Hindlimb muscle (tissue), 1 donor: ENCODE results near the gene DGKG. TPM values are rescaled to one million over a fixed set of nuclear protein-coding genes. Genes with fewer than 3 reads are reported as not detected.
A peak's percentile ranks its signal among the peaks of the same experiment; 100 is the strongest.

Experiments used
- DNase-seq: peaks from one replicate; pipeline ENCODE4 v3.0.0-alpha.2; 2013
- polyA plus RNA-seq: library from polyadenylated mRNA; unstranded; fragments of 120-200 nt; gene quantifications from one replicate; pipeline ENCODE4 v1.2.1, GENCODE V29; 2013; ENCODE audit not compliant: insufficient read length

The DGKG gene
- polyA plus RNA-seq, 1 donor: 0.89 TPM

GRCh38 chr3:186208296-186208989 is 153.6 kb downstream of the DGKG start:
- no peak for DNase-seq

GRCh38 chr3:186207515-186207914 is 154.5 kb downstream of the DGKG start:
- DNase-seq: no peak

DNA sequence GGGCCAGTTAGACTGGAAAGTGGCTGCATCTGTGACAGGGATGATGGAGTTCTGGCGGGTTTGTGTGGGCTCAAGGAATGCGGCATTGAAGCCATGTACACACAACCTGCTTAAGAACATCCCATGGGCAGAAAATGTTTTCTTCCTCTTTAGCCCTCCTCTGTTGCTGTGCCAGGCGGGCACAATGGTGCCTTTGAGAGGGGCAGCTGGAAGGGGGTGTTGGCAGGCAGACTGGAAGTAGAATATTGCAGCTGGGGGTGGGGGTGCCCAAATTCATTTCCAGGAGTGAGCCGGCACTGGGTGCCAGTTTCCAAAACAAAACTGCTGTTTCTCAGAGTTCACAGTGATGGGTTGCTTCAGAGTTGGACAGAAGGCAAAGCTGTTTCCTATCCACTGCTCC is 161.3 kb downstream of the DGKG start:
- no peak for DNase-seq

GRCh38 chr3:186198442-186198841 is 163.6 kb downstream of the DGKG start:
- no peak for DNase-seq

DNA sequence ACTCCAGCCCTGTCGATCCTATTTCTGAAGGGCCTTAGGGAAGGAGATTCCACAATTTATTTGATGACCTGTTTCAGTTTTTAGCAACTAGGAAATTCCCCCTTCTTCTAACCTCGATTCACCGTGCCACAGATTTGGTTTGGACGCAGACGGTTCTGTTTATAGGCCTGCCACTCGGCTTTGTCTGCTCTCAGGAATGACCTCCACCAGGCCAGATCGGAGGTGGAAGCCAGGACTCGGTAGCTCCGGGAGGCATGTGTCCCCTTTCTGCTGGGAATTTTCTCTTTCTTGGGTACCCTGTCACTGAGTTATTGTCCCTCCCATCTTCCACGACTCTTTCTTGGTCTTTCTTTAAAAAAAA is 167.6 kb downstream of the DGKG start:
- DNase-seq: no peak

DNA sequence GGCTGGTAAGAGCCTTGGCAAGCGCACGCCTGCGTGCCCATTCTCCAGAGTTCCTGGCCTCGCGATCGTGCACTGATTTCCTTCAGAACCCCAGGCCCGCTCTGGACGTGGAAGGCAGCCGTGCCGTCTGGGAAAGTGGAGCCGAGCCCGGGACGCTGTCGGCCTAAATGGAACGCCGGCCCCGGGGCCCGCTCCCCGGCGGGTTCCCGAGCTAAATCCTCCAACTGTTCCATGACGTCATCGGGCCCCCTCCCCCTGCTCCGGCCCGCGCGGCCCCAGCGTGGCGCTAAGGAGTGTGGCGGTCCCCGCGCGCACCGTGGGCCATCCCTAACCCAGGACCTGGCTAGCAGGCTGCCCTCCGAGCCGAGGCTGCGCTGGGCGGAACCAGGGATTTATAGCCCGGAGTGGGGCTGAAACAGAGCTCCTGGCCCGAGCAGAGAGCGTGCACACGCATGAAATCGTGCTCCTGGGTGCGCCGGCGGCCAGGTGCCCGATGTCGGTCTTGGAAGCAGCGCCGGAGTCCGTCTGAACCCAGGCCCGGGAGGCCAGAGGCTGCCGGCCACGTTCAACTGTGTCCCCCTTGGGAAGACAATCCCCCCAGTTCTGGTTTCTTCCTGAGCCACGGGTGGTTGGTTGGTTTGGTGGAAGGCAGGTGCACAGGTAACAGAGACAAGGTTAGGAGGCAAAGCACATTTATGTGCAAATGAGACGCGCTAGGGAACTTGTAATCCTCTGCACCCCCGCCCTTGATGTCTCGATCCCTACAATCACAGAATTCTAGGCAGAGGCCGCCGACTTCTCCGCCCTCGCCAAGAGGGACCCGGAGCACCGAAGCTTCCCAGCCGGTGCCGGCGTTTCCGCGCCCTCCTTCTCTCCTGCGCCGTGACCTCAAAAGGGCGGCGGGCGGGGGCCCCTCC is 168.2 kb downstream of the DGKG start:
- DNase-seq: peak; percentile 69

DNA sequence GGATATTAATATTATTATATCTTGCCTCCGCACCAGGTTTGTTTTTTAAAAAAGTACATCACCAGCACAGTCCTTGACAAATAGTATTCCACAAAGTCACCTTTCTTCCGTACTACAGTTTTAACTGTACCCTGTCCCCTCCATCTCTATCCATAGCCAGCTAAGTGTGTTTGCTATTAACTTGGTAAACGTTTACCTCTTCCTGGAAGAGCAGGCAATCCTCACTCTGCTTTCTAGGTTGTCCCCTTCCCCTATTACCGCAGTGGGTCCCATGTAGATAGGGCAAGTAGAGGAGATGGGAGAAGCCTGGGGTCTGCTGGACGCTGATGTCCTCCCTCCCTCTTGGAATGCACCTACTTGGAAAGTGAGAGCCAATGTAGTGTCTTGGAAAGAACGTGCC is 169.2 kb downstream of the DGKG start:
- no peak for DNase-seq

DNA sequence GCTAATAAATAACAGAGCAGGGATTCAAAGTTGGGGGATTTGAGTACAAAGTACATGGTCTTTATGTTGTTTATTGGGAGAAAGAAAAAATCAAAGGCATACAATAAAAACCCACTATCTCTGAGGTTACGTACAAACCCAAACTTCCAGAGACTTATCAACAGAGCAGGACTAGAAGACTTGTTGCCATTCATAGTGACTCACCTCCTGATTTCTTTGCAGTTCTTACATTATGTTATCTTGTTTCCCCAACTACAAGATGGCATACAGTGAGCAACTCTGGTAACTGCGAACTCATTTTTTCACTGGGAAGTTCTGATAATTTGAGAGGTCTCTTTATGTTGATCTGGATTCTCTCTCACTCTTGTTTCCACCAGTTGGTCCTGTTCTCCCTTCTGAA is 172.5 kb downstream of the DGKG start:
- no peak for DNase-seq

GRCh38 chr3:186187401-186188275 is 174.4 kb downstream of the DGKG start:
- no peak for DNase-seq

DNA sequence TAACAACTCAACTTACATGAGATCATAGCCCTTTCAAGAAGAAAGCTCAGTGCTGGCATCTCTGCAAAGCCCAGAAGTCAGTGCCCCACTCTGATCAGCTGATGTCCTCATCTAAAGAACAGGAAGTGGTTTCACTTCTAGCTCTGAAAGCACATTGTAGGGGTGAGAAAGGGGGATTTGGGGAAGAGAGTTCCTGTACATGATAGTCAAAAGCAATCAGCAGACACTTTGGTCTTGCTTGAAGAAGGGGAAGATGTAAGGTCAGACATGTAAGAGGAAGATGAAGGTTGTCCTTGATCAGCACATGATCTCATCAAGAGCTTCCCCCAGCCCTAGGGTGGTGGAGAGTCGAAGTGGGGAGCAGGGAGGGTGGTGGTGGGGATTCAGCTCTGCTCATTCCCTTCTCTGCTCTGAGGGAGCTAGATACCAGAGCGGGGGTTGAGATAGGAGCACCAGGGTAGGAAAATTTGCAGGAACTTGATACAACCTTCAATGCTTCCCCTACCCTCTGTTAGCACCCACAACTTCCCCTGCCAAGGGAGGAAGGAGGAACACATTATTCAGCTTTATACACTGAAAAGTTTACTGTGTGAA is 176.7 kb downstream of the DGKG start:
- DNase-seq: no peak

DNA sequence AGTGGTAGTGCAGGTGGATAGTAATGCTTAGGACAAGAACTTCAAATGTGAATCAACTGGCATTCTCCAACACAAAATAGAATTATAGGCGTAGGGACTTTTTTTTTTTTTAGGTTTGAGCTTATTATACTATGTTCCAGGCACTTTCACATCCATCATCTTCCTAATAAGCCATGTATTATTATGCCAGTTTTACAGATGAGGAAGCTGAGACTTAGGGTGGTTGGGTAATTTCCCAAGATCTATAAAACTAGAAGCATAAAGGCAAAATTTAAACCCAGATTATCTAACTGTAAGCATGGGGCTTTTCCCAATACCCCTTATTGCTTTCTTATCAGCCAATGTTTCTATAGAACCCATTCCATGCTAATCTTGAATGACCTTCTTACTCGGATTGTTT is 178.0 kb downstream of the DGKG start:
- DNase-seq: no peak

GRCh38 chr3:186182850-186183249 is 179.2 kb downstream of the DGKG start:
- no peak for DNase-seq

DNA sequence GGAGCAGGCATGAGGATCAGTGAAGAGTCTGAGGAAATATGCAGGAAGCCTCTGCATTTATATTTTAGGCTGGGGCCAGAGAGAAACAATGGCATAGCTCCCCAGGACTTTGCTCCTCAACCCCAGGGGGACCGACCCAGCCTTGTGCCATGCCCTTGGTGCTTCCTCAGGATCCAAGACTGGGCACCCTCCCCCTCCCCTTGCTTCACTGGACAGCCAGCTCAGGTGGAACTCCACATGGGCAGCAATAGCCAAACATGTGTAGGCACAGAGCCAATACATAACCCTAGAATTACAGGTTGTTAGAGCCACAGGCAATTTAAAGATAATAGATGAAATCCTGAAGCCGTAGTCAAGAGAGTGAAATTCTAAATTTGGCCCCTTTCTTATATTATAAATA is 180.1 kb downstream of the DGKG start:
- no peak for DNase-seq

- no peak for DNase-seq
Observed at GRCh38 chr3:186180891-186181481, 181.0 kb downstream of the DGKG start.

DNA sequence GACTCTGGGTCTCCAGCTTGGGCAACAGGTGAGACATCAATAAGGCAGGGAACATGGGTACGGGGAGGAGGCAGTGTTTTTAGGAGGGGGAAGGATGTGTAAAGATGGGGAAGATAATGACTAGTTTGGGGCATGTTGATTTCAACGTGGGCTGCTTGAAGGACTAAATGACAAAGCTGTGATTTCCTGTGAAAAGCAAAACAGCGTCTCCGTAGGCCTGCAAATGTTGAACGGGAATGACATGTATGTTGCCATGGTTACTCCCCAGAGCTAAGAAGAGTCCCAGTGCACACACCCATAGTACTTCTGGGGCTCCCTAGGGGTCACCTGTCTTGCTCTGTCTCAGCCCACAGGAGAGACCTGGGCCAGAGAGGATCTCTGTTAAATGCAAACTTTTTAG is 181.9 kb downstream of the DGKG start:
- DNase-seq: no peak

DNA sequence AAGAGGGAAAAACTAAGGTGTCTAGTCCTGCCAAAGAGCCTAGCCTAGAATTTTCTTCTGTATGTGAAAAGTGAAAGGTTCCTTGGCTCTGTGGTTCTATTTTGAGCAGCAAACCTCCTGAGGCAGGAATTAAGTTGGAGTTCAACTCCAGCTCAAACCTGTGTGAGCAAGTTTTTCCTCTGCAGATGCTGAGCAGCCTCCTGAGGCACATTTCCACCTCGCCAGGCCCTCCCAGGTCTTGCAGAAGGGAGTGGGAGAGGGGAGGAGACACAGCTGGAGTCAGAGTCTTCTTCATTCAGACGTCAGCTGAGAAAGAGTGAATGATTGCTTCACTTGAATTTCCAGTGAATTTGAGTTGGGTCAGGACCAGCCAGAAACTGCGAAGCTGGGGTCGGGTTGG is 183.6 kb downstream of the DGKG start:
- no peak for DNase-seq

DNA sequence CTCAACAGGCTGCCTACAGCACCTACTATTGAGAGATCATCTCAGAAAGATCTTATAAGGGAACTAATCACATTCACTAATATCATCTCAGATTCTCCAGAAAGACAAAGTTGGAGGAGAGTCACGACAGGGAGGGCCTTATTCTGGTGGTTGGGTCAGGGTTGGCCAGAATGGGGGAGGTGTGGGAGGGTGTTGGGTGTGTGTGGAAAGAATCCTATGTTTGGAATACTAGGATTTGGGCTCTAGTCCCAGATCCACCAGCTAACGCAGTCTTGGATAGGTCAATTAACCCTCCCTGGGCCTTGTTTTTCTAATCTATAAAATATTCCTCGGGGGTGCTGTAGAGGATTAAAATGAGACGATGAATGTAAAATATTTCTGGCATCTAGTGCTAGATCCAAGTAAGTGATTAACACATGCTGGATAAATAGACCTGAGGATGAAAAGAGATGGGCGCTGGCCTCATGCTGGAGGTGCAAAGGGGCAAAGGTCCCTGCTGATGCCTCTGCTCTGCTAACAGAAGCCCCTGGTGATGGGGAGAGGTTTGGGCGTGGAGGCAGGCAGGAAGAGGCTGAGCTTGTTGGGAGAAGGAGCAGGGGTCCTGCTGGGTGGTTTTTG is 185.6 kb downstream of the DGKG start:
- DNase-seq: no peak

- no peak for DNase-seq
Observed at GRCh38 chr3:186173224-186173815, 188.7 kb downstream of the DGKG start.

GRCh38 chr3:186172353-186172752 is 189.7 kb downstream of the DGKG start:
- no peak for DNase-seq

DNA sequence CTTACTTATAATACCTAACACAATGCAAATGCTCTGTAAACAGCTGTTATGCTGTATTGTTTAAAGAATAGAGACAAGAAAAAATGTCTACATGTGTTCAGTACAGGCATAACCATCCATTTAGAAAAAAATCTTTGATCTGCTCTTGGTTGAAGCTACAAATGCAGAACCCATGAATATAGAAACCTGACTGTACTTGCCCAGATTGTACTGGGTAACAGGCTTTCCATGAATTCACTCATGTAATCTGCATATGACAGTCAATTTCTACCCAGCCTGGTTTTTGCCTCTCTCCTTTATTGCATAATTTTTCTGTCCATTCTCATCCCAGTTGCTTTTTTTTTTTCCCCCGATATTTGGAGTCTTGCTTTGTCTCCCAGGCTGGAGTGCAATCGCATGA is 190.5 kb downstream of the DGKG start:
- no peak for DNase-seq

- no peak for DNase-seq
Observed at GRCh38 chr3:186170516-186170915, 191.5 kb downstream of the DGKG start.
